Ishikawa (cell line): ENCODE measurements around the gene FOXC1.

ENCODE experiments used
- CEBPB ChIP-seq: IDR thresholded peaks from 2 replicates; pipeline ENCODE4 v1.6.1; 2012
- CREB1 ChIP-seq: IDR thresholded peaks from 2 replicates; pipeline ENCODE4 v1.6.1; 2012; ENCODE audit warnings: low read depth
- EGR1 ChIP-seq: IDR thresholded peaks from 2 replicates; pipeline ENCODE4 v1.6.1; 2012
- EP300 ChIP-seq: IDR thresholded peaks from 2 replicates; pipeline ENCODE4 v1.6.1; 2012; ENCODE audit warnings: borderline replicate concordance
- RAD21 ChIP-seq: IDR thresholded peaks from 2 replicates; pipeline ENCODE4 v1.6.1; 2012; ENCODE audit warnings: low read depth
- TAF1 ChIP-seq: IDR thresholded peaks from 2 replicates; pipeline ENCODE4 v1.6.1; 2012; ENCODE audit warnings: low read depth, mild to moderate bottlenecking
- TEAD4 ChIP-seq: IDR thresholded peaks from 2 replicates; pipeline ENCODE4 v1.6.1; 2012
- YY1 ChIP-seq: IDR thresholded peaks from 2 replicates; pipeline ENCODE4 v1.6.1; 2012; ENCODE audit warnings: low read depth
- TF ChIP-seq, protein P1 (sequence below): IDR thresholded peaks from 2 replicates; pipeline ENCODE4 v1.6.1; 2012
- TF ChIP-seq, protein P2 (sequence below): IDR thresholded peaks from 2 replicates; pipeline ENCODE4 v1.6.1; 2012; ENCODE audit warnings: low read depth, mild to moderate bottlenecking

DNA sequence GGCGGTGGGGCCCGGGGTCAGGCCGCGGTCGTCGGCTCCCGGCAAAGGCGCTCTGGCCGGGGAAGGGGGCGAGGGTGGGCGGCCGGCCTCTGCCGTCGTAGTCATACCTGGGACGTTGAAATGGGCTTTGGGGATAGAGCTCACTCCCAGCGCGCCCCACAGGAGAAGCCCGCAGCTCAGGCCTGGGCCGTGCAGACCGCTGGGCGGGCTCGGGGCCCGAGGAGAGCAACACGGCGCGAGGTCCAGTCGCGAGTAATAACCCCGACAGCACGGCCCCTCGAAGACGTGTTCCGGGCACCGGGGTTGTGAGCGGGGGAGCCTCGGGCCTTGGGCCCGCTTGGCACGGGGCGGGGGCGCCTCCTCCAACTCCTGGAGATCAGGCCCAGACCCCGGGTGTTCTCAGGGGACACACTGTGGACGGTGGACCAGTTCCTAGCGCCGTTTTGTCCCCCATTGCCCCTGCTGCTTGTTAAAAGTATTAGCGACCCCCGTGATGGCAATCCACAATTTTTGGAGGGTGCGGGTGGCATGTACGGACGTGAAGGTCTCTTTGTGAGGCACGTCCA lies 10.9 kb downstream of the FOXC1 start:
- TF ChIP-seq, protein P1, sequence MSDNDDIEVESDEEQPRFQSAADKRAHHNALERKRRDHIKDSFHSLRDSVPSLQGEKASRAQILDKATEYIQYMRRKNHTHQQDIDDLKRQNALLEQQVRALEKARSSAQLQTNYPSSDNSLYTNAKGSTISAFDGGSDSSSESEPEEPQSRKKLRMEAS: no peak
- TF ChIP-seq, protein P2, sequence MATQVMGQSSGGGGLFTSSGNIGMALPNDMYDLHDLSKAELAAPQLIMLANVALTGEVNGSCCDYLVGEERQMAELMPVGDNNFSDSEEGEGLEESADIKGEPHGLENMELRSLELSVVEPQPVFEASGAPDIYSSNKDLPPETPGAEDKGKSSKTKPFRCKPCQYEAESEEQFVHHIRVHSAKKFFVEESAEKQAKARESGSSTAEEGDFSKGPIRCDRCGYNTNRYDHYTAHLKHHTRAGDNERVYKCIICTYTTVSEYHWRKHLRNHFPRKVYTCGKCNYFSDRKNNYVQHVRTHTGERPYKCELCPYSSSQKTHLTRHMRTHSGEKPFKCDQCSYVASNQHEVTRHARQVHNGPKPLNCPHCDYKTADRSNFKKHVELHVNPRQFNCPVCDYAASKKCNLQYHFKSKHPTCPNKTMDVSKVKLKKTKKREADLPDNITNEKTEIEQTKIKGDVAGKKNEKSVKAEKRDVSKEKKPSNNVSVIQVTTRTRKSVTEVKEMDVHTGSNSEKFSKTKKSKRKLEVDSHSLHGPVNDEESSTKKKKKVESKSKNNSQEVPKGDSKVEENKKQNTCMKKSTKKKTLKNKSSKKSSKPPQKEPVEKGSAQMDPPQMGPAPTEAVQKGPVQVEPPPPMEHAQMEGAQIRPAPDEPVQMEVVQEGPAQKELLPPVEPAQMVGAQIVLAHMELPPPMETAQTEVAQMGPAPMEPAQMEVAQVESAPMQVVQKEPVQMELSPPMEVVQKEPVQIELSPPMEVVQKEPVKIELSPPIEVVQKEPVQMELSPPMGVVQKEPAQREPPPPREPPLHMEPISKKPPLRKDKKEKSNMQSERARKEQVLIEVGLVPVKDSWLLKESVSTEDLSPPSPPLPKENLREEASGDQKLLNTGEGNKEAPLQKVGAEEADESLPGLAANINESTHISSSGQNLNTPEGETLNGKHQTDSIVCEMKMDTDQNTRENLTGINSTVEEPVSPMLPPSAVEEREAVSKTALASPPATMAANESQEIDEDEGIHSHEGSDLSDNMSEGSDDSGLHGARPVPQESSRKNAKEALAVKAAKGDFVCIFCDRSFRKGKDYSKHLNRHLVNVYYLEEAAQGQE: no peak
- TF ChIP-seq EP300: no peak
- TF ChIP-seq CEBPB: no peak
- no peak for TF ChIP-seq RAD21
- no peak for TF ChIP-seq CREB1
- TF ChIP-seq EGR1: no peak
- no peak for TF ChIP-seq YY1
- no peak for TF ChIP-seq TAF1
- TF ChIP-seq TEAD4: no peak
